ENCODE results near the gene FBLN2. TPM values are rescaled to one million over a fixed set of nuclear protein-coding genes. Genes with fewer than 3 reads are reported as not detected.

The FBLN2 gene
- total RNA-seq, 1 experiment from 2014 or later = 1.2 TPM

GRCh38 chr3:13624021-13624420 lies 75.1 kb downstream of the FBLN2 start:
- no peak for DNase-seq (ENCODE audit: low read depth)

- no peak for DNase-seq (ENCODE audit: low read depth)
These were observed 75.8 kb downstream of the FBLN2 start for GRCh38 chr3:13624671-13625125.

GRCh38 chr3:13626396-13626795 lies 77.5 kb downstream of the FBLN2 start:
- no peak for DNase-seq (ENCODE audit: low read depth)

- DNase-seq (ENCODE audit: low read depth) = no peak
These were observed 78.1 kb downstream of the FBLN2 start for GRCh38 chr3:13626915-13627460.

- DNase-seq (ENCODE audit: low read depth) = no peak
These were observed 78.8 kb downstream of the FBLN2 start for GRCh38 chr3:13627681-13628080.

GRCh38 chr3:13628432-13628831 lies 79.5 kb downstream of the FBLN2 start:
- no peak for DNase-seq (ENCODE audit: low read depth)

- no peak for DNase-seq (ENCODE audit: low read depth)
These were observed 80.1 kb downstream of the FBLN2 start for GRCh38 chr3:13628841-13629551.

GRCh38 chr3:13629644-13630043 lies 80.7 kb downstream of the FBLN2 start:
- no peak for DNase-seq (ENCODE audit: low read depth)

GRCh38 chr3:13631256-13631655 lies 82.3 kb downstream of the FBLN2 start:
- DNase-seq (ENCODE audit: low read depth) = no peak

- no peak for DNase-seq (ENCODE audit: low read depth)
These were observed 84.3 kb downstream of the FBLN2 start for GRCh38 chr3:13633176-13633575.

- DNase-seq (ENCODE audit: low read depth) = no peak
These were observed 85.2 kb downstream of the FBLN2 start for GRCh38 chr3:13634151-13634550.

- DNase-seq (ENCODE audit: low read depth) = no peak
These were observed 85.7 kb downstream of the FBLN2 start for GRCh38 chr3:13634615-13635014.

- no peak for DNase-seq (ENCODE audit: low read depth)
These were observed 87.3 kb downstream of the FBLN2 start for GRCh38 chr3:13636186-13636585.

GRCh38 chr3:13636874-13637273 lies 87.9 kb downstream of the FBLN2 start:
- no peak for DNase-seq (ENCODE audit: low read depth)

- no peak for DNase-seq (ENCODE audit: low read depth)
These were observed 88.5 kb downstream of the FBLN2 start for GRCh38 chr3:13637311-13637891.

GRCh38 chr3:13637953-13638352 lies 89.0 kb downstream of the FBLN2 start:
- no peak for DNase-seq (ENCODE audit: low read depth)

GRCh38 chr3:13638927-13639326 lies 90.0 kb downstream of the FBLN2 start:
- DNase-seq (ENCODE audit: low read depth) = no peak

GRCh38 chr3:13642597-13642996 lies 93.7 kb downstream of the FBLN2 start:
- DNase-seq (ENCODE audit: low read depth) = peak; percentile 72

GRCh38 chr3:13644341-13645117 lies 95.6 kb downstream of the FBLN2 start:
- peak; percentile 75 for DNase-seq (ENCODE audit: low read depth)

GRCh38 chr3:13645801-13646637 lies 97.1 kb downstream of the FBLN2 start:
- no peak for DNase-seq (ENCODE audit: low read depth)

GRCh38 chr3:13647298-13648059 lies 98.6 kb downstream of the FBLN2 start:
- DNase-seq (ENCODE audit: low read depth) = peak; percentile 56

Data from M059J (cell line).